ENCODE measurements around the gene ADAMTS6.

The ADAMTS6 gene

GRCh38 chr5:65101632-65102100 lies 380.1 kb downstream of the ADAMTS6 start:
- DNase-seq: peak; percentile 45

GRCh38 chr5:65100911-65101631 lies 380.6 kb downstream of the ADAMTS6 start:
- DNase-seq: peak; percentile 85
